B cell (primary cell): ENCODE results near the gene FTL. TPM values are rescaled to one million over a fixed set of nuclear protein-coding genes. Genes with fewer than 3 reads are reported as not detected.

ENCODE experiments used
- ATAC-seq: fragments of 200-7000 bp; cut with Tn5 transposase; one replicate; pipeline ENCODE4 v1.10.0; 2021; ENCODE audit warnings: low read depth, mild to moderate bottlenecking, moderate number of reproducible peaks, moderate library complexity
- CTCF ChIA-PET: fragments of 350-600 bp; sonication (Branson Sonifier 250); formaldehyde crosslinking; loops from one replicate; lab custom pipeline; 2021; ENCODE audit warnings: antibody characterized with exemption, inconsistent platforms; lab: Charles Lee
- POLR2A ChIA-PET: fragments of 350-600 bp; sonication (Branson Sonifier 250); formaldehyde crosslinking; loops from one replicate; lab custom pipeline; 2021; ENCODE audit warnings: antibody characterized with exemption; lab: Charles Lee
- DNase-seq: peaks from one replicate; pipeline ENCODE4 v3.0.0; 2013
- H2AFZ ChIP-seq: 2 replicates; pipeline ENCODE4 v1.6.1; 2012; ENCODE audit warnings: mild to moderate bottlenecking, low read depth, low read length; ENCODE audit not compliant: insufficient read depth, poor library complexity, severe bottlenecking
- H3K27ac ChIP-seq, 2 donors: 1 replicate in 1 of 2; 2 replicates in 1 of 2; pipeline ENCODE4 v1.5.1; 2012 to 2013; ENCODE audit warnings: low read length in 2 of 2, mild to moderate bottlenecking in 2 of 2, moderate library complexity in 1 of 2
- H3K27me3 ChIP-seq, 4 experiments: fragments of 200-600 bp in 1 of 4; sonication (generic) in 1 of 4; replicated peaks in 1 of 4; 1 replicate in 2 of 4; 2 replicates in 2 of 4; pipeline versions ENCODE4 v1.6.1 to v1.7.0; 2013 to 2016; ENCODE audit warnings: low read length in 3 of 4, mild to moderate bottlenecking in 2 of 4, mixed read lengths in 1 of 4, moderate library complexity in 1 of 4; ENCODE audit not compliant: insufficient read depth in 4 of 4, control insufficient read depth in 3 of 4; ENCODE audit errors: control extremely low read depth in 1 of 4
- H3K36me3 ChIP-seq, 2 experiments: replicated peaks in 1 of 2; 1 replicate in 1 of 2; 2 replicates in 1 of 2; pipeline versions ENCODE4 v1.6.1 to v1.7.1; 2013; ENCODE audit warnings: low read length in 1 of 2; ENCODE audit not compliant: insufficient read depth in 2 of 2, control insufficient read depth in 1 of 2; ENCODE audit errors: control extremely low read depth in 1 of 2, extremely low read depth in 1 of 2
- H3K4me1 ChIP-seq, 2 donors: fragments of 200-600 bp in 1 of 2; sonication (generic) in 1 of 2; 1 replicate in 1 of 2; 2 replicates in 1 of 2; pipeline versions ENCODE4 v1.5.1 to v1.6.1; 2013 to 2017; ENCODE audit warnings: low read length in 2 of 2; ENCODE audit not compliant: control insufficient read depth in 2 of 2, insufficient read depth in 2 of 2
- H3K4me2 ChIP-seq: replicated peaks from 2 replicates; pipeline ENCODE3; 2012; ENCODE audit warnings: mild to moderate bottlenecking, low read depth, low read length; ENCODE audit not compliant: poor library complexity, severe bottlenecking
- H3K4me3 ChIP-seq, 5 experiments: fragments of 200-600 bp in 1 of 5; sonication (generic) in 1 of 5; 1 replicate in 3 of 5; 2 replicates in 2 of 5; pipeline versions ENCODE4 v1.5.1 to v1.7.0; 2011 to 2016; ENCODE audit warnings: low read length in 4 of 5, mild to moderate bottlenecking in 4 of 5, low read depth in 2 of 5, control low read depth in 1 of 5, moderate library complexity in 1 of 5; ENCODE audit not compliant: insufficient read depth in 1 of 5; ENCODE audit errors: control extremely low read depth in 1 of 5, extremely low read depth in 1 of 5
- H3K79me2 ChIP-seq: fragments of 200-600 bp; sonication (generic); one replicate; pipeline ENCODE4 v1.6.0; 2016; ENCODE audit warnings: low read length; ENCODE audit not compliant: control insufficient read depth, insufficient read depth
- H3K9ac ChIP-seq: fragments of 200-600 bp; sonication (generic); 2 replicates; pipeline ENCODE4 v1.6.1; 2017; ENCODE audit warnings: mild to moderate bottlenecking, low read length, moderate library complexity
- H3K9me3 ChIP-seq, 3 donors: one replicate each; pipeline versions ENCODE4 v1.6.1 to v1.7.1; 2013; ENCODE audit warnings: low read length in 2 of 3; ENCODE audit not compliant: control insufficient read depth in 2 of 3, insufficient read depth in 1 of 3; ENCODE audit errors: control extremely low read depth in 1 of 3
- H4K20me1 ChIP-seq: 2 replicates; pipeline ENCODE4 v1.6.0; 2012; ENCODE audit warnings: mild to moderate bottlenecking, low read length; ENCODE audit not compliant: insufficient read depth, control insufficient read depth, poor library complexity, severe bottlenecking
- H3K27ac Mint-ChIP-seq: one replicate; pipeline ENCODE4 v1.8.0; 2021; ENCODE audit warnings: mixed read lengths
- H3K27me3 Mint-ChIP-seq: one replicate; pipeline ENCODE4 v1.8.0; 2021; ENCODE audit warnings: mixed read lengths
- H3K4me1 Mint-ChIP-seq: one replicate; pipeline ENCODE4 v1.8.0; 2021; ENCODE audit warnings: mixed read lengths
- H3K4me3 Mint-ChIP-seq: one replicate; pipeline ENCODE4 v1.8.0; 2021; ENCODE audit warnings: mixed read lengths
- H3K9me3 Mint-ChIP-seq: one replicate; pipeline ENCODE4 v1.8.0; 2022; ENCODE audit warnings: mixed read lengths; ENCODE audit not compliant: insufficient read depth
- EZH2 ChIP-seq: IDR thresholded peaks from 2 replicates; pipeline ENCODE4 v1.6.1; 2012; ENCODE audit warnings: borderline replicate concordance, low read depth, mild to moderate bottlenecking, moderate library complexity, low read length; ENCODE audit not compliant: insufficient read depth, poor library complexity, severe bottlenecking
- WGBS: methylation state at CpG from one replicate; pipeline ENCODE4 v1.1.5; 2013; ENCODE audit warnings: missing lambda C conversion rate; ENCODE audit not compliant: insufficient coverage; 5-methylcytosine and 5-hydroxymethylcytosine counted together
- intact Hi-C: fragments of 100-400 bp; cut with micrococcal nuclease; formaldehyde crosslinking; loops from one replicate; pipeline ENCODE4 v1.10.0; 2022
- polyA plus RNA-seq: library from polyadenylated mRNA; depleted of rRNA; stranded (reverse); fragments of >200 nt; gene quantifications from 2 replicates; pipeline ENCODE4 v1.2.3, GENCODE V29; 2012
- total RNA-seq, 2 donors: library from RNA; stranded (reverse); fragments of 120-200 nt in 1 of 2; gene quantifications; 1 replicate in 1 of 2; 2 replicates in 1 of 2; pipeline versions ENCODE4 v1.2.3 to v1.2.4, GENCODE V29; 2013 to 2022
- TF ChIP-seq, protein P1 (sequence below): fragments of 200-600 bp; IDR thresholded peaks from one replicate; pipeline ENCODE4 v1.8.0; 2022; ENCODE audit warnings: antibody characterized with exemption, mild to moderate bottlenecking

FTL gene
- total and polyA plus RNA-seq, 2 donors (not counting 1 experiment from before 2014, with no cell fraction given), result 832 to 937 TPM

DNA sequence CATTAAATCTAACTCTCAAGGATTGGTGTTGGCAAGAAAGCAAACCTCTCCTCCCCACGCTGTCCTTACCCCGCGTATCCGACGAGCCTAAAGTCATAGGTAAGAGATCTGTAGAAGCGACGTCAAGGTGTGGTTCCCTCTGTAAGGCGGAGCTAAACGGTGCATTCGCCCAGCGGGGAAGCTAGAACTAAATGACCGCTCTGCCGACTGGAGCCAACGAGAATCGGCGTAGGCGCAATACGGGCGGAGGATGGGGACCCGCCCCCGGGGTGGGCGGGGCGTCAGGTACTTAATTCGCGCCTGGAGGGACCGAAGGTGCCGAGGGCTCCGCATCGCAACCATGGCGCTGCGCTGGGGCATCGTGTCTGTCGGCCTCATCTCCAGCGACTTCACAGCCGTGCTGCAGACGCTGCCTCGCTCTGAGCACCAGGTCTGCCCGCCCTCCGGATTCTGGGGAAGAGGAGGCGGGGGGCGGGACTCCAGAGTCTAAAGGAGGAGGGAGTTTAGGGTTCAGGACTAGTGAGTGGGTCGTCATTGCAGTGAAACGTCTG, 31.7 kb upstream of the FTL start, which contains the start of gene DHDH:
Gene DHDH, plus strand, starts transcription at position 318 of the 551 bp plus-strand sequence. Its CDS starts 23 bp downstream, at position 341.
- intact Hi-C loops, result loop anchor here (1.0 to 2.0 kb wide), 3 partner anchors 21 to 38 kb away; partner anchors contain the start of genes BAX and NUCB1
- peaks cover 12% of the 10 kb centered on the region for H3K27me3 Mint-ChIP-seq
- Histone ChIP-seq H3K27me3 (peaks cover 0 to 10% (median 3%) of the 10 kb centered on the region in 4 experiments), H3K4me3 (peak within 1 kb of the TSS; percentile 32 to 67 (median 47)), H3K79me2 (no peaks in the 10 kb centered on the region), H3K36me3 (no peaks in the 10 kb centered on the region), H3K9ac (peak within 1 kb of the TSS; percentile 64), H3K9me3 (no peaks in the 10 kb centered on the region), H3K4me2 (peak within 1 kb of the TSS; percentile 91), H2AFZ (peak within 1 kb of the TSS; percentile 93), H4K20me1 (no peaks in the 10 kb centered on the region), H3K4me1 (peaks cover 12 to 15% of the 10 kb centered on the region in 2 donors), H3K27ac (no peak within 1 kb of the TSS)
- ATAC-seq (peak; percentile 98), DNase-seq (peak; percentile 87)
- ChIA-PET POLR2A (interaction anchor here (0.5 kb wide), 2 partner anchors 95 to 322 kb away, joined by 3 to 8 read pairs; no protein-coding TSS in a partner anchor), CTCF (interaction anchor here (0.9 to 2.2 kb wide), 4 partner anchors 37 to 138 kb away, joined by 4 to 18 read pairs (median 4); partner anchors contain the start of genes GYS1 and RUVBL2)
- TF ChIP-seq, protein P1, sequence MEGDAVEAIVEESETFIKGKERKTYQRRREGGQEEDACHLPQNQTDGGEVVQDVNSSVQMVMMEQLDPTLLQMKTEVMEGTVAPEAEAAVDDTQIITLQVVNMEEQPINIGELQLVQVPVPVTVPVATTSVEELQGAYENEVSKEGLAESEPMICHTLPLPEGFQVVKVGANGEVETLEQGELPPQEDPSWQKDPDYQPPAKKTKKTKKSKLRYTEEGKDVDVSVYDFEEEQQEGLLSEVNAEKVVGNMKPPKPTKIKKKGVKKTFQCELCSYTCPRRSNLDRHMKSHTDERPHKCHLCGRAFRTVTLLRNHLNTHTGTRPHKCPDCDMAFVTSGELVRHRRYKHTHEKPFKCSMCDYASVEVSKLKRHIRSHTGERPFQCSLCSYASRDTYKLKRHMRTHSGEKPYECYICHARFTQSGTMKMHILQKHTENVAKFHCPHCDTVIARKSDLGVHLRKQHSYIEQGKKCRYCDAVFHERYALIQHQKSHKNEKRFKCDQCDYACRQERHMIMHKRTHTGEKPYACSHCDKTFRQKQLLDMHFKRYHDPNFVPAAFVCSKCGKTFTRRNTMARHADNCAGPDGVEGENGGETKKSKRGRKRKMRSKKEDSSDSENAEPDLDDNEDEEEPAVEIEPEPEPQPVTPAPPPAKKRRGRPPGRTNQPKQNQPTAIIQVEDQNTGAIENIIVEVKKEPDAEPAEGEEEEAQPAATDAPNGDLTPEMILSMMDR, result no peak
- TF ChIP-seq EZH2, result no peak
- H3K4me3 Mint-ChIP-seq, result peak within 1 kb of the TSS; percentile 91
- 1% methylated on average over 39 of the region's 43 CpGs for WGBS
- peak within 1 kb of the TSS; percentile 41 for H3K27ac Mint-ChIP-seq
- H3K4me1 Mint-ChIP-seq, result peaks cover 11% of the 10 kb centered on the region
- no peaks in the 10 kb centered on the region for H3K9me3 Mint-ChIP-seq

DNA sequence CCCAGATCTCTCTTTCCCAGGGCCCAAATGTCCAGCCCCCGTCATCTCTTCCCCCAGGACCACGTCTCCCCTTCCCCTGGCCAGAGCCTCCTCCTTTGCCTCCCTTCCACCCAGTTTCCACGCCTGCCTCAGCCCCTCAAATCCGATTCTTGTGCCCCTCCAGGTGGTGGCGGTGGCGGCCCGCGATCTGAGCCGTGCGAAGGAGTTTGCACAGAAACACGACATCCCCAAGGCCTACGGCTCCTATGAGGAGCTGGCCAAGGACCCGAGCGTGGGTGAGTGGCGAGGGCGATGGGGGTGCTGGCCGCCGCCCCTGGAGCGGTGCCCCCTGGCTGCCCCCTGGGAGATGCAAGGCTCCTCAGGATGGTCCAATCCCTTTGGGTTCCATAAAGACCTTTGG, 30.3 kb upstream of the FTL start:
- intact Hi-C loops, result no loop called here
- Mint-ChIP-seq H3K9me3 (no peaks in the 10 kb centered on the region), H3K27ac (no peak overlapping the region), H3K27me3 (peaks cover 13% of the 10 kb centered on the region), H3K4me3 (peak overlapping the region; percentile 32), H3K4me1 (peaks cover 11% of the 10 kb centered on the region)
- Histone ChIP-seq H3K4me3 (no peak overlapping the region), H3K36me3 (no peaks in the 10 kb centered on the region), H3K27ac (no peak overlapping the region), H3K4me2 (no peak overlapping the region), H3K27me3 (peaks cover 0 to 10% (median 3%) of the 10 kb centered on the region in 4 experiments), H3K4me1 (peaks cover 12 to 15% of the 10 kb centered on the region in 2 donors), H3K9me3 (no peaks in the 10 kb centered on the region), H3K79me2 (no peaks in the 10 kb centered on the region), H3K9ac (no peak overlapping the region), H4K20me1 (no peaks in the 10 kb centered on the region), H2AFZ (no peak overlapping the region)
- DNase-seq (no peak), ATAC-seq (no peak)
- ChIA-PET POLR2A (interaction anchor here (1.0 kb wide), 1 partner anchor 30 kb away, joined by 3 read pairs; the partner anchor contains the start of gene FTL), CTCF (no interaction called here)
- no peak for TF ChIP-seq EZH2
- 93% methylated on average over 17 of the region's 19 CpGs for WGBS
